ENCODE results near the gene EXOC6.

EXOC6 gene

DNA sequence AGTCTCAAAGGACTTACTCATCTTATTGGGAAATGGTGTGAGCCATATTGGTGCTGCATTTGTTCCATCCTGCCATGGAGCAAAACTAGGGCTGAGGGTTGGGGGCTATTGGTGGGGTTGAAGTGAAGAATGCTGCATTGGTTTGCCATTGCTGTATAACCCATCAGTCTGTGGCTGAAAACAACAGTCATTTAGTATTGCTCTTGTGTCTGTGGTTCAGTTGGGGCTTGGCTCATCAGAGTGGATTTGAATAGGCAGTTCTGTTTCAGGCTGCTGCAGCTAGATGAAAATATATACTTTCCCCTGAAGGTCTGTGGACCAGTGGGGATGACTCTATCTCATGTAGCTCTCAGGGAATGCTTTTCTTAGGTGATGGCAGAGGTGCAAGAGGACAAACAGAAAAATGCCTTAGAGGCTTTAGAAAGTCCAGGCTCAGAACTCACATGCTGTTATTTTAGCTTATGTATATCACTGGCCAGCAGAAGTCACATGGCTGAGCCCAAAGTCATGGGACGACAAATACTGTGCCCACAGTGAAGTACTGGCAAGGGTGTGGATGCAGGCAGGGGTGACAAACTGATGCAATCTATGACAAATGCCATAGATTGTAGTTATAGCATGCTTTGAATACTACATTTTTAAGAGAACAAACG is 15.2 kb upstream of the EXOC6 start:
- peak; percentile 16 for DNase-seq (ENCODE audit: low spot score)

DNA sequence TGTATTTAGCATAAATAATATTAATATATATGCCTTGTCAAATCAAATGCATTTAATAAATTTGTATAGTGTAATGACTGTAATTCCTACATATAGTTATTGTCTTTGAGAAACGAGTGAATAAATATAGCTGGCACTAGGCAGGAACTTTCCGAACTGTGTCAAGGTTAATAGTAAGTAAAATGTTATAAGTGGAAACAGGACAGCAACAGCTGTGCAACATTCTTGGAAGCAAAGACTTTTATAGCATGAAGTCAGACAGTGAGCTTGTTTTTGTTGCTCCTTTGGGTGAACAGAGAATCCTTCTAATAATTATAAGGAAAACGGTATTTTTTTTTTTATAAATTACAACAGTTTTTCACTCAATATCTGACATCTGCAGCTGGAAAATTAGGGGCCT is 14.0 kb upstream of the EXOC6 start:
- DNase-seq (ENCODE audit: low spot score) = no peak

DNA sequence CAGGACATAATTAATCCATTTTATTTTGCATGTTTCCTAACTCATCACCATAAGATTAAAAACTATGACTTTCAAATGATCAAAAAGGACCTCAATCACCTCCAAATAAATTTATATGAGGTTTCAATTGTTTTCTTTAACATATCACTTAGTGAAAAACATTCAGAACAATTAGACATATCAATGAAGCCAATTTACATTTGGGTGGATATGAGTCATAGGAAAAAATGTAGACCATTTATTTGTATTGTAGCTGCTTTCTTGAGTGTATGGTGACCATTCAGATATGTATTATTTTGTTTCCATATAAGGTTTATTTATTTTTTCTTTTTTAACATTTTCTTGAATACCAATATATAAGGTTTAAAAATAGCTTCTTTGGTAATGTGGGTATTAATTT is 13.3 kb upstream of the EXOC6 start:
- DNase-seq (ENCODE audit: low spot score) = no peak

DNA sequence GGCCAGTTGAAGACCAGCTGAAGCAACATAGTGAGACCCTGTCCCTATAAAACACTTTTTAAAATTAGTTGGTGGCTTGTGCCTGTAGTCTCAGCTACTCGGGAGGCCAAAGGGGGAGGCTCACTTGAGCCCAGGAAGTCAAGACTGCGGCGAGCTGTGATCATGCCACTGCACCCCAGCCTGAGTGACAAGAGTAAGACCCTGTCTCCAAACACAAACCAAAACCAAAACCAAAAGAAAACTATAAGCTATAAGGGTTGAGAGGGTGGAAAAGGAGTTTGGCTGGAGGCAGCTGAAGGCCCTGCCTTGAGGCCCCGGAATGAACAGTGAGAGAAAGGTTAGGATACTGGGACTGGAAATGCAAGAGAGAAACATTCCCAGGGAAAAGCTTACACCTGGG is 10.9 kb upstream of the EXOC6 start:
- DNase-seq (ENCODE audit: low spot score) = no peak

DNA sequence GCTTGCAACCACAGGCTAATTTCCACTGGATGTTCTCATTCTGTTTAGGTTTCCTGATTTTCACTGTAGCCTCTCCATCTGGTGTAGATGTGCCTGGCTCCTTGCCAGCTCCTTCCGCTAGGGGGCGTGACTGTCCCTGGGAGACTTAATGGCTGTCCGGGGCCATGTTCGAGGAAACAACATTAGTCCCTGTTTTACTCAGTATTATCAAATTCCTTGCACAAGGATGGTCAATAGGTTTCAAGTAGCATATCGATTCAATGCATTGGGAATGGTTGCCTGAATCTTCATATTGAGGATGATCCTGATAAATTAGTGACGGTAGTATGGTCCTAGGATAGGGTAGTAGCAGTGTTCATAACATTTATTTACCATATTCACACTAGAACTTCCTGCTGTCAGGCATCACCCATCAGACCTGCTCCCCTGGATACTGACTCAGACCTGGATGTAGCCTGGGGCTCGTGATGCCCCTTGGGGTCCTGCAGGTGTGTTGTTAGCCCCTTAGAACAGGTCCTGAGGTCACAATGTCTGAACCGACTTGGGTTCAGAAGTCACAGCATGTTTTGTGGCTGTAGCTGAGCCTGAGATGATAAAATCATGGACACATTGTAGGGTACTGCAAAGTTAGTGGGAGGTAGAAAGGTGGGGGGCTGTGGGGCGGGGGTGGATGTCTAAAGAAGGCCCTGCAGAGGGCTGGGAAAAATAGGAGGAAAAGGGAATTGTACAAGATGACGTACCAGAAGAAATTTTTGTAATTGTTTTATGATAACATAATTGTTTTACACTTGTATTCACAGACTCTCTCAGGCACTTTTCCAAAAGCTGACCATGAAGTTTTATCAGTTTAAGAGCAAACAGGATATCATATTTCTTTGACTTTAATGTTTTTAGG is 8.9 kb upstream of the EXOC6 start:
- DNase-seq (ENCODE audit: low spot score) = peak; percentile 57

DNA sequence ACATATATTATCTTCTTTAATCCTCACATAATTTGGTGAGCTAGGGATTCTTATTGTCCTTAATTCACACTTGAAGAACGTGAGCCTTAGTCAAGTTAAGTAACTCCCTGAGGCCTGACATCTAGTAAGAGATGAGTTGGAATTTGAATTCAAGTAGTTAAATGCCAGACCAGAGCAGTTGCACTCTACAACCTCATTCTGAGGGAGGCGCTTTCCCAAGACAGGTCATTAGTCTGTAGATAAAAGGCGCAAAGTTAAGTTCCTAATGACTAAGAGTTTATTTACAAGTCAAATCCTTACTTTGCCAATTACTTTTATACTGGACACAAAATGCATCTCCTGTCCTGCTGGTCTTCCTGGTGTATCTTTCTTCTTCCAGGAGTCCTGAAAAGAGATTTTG is 3.6 kb upstream of the EXOC6 start:
- no peak for DNase-seq (ENCODE audit: low spot score)

DNA sequence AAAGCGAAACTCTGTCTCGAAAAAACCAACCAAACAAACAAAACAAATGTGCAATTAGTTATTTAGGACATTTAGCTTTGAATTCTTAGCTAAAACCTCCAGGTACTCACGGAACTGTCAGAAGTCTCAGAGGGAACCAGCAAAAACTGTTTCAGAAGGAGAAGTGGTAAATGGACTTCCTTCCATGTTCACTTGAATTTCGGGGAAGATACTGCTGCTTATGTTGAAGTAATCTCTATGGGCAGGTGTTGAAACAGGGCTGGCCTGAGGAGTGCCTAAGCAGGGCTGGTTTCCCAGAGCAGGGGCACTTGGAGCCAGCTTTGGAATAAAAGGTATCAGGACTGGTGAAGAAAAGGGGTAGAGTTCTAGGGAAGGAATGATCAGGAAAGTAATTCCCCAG is 2.4 kb upstream of the EXOC6 start:
- no peak for DNase-seq (ENCODE audit: low spot score)

DNA sequence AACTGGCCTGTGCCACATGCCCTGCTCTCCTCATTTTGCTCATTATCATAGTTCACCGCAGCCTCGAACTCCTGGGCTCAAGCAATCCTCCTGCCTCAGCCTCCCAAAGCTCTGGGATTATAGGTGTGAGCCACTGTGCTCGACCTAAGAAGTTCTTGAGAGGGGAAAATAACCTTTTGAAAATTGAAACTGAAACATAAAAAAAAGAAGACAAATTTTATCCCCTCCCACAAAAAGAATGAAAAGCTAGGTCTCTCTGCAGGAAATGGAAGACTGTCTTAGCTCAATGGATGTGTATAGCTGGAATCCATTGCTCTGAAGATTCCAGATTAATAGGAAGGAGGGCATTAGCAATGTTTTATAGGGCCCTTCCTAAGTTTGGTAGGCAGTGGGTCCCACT is 2.0 kb upstream of the EXOC6 start:
- no peak for DNase-seq (ENCODE audit: low spot score)

DNA sequence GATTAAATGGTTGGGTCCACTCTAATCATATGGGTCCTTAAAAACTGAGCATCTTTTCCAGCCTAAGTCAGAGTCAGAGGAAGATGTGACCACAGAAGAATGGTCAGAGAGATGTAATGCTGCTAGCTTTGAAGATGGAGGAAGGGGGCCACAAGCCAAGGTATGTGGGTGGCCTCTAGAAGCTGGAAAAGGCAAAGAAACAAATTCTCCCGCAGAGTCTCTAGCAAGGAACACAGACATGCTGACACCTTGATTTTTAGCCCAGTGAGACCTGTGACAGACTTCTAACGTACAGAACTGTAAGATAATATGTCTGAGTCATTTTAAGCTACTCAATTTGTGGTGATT is 1.5 kb upstream of the EXOC6 start:
- DNase-seq (ENCODE audit: low spot score) = peak; percentile 8

DNA sequence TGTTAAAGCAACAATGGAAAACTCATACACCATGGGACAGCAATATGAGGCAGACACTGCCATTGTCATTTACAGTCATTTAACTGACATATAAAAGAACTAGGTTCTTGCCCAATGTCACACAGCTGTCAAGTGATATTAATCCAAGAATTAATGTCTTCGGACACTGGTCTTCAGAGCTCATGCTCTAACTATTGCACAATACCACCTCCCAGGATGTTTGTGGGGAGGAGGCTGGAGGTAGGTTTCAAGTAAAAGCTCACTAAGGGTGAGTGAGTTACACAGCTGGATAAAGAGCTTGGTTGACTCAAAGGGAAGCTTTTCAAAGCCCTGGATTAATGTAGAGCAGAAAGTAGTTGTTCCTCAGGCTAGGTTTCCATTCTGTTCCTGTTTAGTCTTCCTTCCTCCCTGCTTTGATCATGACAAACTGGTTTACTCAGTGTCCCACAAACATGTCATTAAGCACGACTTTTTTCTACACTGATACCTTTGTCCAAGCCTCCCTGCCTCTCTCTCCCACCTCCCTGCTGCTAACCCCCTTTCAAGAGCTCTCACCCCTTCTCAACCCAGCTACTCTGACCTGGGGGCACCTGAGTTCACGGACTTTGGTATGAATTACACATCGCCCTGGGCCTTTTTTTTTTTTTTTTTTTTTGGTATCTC is 987 bp upstream of the EXOC6 start:
- no peak for DNase-seq (ENCODE audit: low spot score)

DNA sequence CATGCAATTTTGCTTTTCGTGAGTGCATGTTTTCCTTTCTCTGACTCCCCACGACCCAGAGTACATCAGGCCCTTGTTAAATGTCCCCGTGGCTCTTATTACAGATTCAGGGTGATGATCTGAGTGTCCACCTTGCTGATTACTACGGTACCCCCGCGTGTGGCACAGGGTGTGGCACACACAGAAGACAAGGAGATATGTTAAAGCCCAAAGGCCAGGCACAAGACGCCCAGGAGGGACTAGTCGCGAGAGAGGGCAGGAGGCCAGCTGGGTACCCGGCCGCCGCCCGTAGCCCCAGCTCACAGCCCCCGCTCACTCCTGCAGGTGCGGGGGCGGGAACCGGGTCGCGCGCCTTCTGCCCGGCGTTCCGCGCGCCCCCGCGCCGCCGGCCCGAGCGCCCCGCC is 281 bp upstream of the EXOC6 start:
- DNase-seq (ENCODE audit: low spot score) = no peak

DNA sequence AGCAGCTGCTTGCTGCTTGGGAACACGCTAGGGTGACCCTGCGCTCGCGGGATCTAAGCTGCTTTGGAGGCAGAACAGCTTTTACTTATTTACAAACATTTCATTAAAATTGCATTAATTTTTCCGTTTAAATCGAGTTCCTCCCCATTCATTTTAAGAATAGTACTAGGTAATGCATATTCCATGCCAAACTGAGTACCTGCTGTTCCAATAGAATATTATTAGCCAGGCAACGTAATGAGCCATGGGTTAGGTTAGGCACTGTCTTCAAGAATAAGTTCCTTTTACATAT is 860 bp downstream of the EXOC6 start:
- DNase-seq (ENCODE audit: low spot score) = no peak

DNA sequence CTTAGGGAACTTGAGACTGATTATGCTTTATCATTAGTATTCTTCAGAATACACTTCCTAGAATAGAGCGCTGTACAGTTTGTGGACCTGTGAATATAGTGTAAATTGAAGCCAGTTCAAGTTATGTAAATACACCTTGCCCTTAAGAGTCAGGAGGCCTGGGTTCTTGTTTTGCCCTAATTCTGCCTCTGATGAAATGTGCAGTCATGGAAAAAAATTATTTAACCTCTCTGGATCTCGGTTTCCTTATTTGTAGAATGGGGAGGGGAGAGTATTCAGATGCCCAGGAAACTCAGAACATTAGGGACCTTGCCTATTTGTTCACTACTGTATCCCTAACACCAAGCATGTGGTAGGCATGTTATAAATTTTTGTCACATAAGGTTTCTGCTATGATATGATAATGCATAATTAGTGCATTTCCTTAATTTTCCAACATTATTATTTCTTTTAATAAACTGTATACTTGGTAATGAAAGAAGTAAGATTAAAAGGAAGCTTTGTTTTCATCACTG is 1.3 kb downstream of the EXOC6 start:
- DNase-seq (ENCODE audit: low spot score) = no peak

DNA sequence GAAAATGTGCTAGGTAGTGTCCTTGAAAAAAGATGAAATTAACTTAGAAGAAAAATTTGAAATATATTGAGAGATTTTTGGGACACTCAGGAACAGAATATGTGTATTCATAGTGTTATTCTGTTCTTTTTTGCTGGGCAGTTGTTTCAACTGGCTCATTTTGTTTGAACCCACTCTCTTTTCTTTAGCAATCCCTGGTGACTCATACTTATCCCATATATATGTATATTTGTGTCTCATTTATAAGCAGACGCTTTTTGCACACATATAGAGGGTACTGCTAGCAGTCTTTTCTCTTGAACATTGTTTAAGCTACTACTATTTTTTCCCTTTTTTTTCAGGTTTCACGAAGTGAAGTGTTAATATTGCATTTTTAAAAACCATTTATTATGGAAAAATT is 1.9 kb downstream of the EXOC6 start:
- DNase-seq (ENCODE audit: low spot score) = no peak

DNA sequence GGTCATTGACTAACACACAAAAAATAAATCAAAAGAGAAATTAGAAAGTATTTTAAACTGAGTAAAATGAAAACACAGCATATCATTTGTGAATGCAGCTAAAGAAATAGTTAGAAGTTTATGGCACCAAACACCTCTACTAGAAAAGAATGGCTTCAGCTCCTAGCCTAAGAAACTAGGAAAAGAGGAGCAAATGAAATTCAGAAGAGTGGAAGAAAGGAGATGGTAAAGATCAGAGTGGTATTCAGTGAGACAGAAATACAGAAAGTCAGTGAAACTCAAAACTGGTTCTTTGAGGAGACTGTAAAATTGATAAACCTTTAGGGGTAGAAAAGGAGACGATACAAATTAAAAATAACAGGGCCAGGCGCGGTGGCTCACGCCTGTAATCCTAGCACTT is 2.7 kb downstream of the EXOC6 start:
- DNase-seq (ENCODE audit: low spot score) = no peak

DNA sequence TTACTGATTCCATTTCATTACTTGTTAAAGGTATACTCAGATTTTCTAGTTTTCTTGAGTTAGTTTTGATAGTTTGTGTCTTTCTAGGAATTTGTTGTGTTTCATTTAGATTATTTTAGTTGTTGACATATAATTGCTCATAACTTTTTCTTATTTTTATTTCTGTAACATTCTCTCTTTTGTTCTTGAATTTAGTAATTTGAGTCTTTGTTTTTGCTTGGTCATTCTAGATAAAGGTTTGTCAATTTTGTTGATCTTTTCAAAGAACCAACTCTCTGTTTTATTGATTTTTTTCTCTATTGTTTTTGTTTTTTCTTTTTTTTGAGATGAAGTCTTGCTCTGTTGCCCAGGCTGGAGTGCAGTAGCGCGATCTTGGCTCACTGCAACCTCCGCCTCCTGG is 7.2 kb downstream of the EXOC6 start:
- no peak for DNase-seq (ENCODE audit: low spot score)

DNA sequence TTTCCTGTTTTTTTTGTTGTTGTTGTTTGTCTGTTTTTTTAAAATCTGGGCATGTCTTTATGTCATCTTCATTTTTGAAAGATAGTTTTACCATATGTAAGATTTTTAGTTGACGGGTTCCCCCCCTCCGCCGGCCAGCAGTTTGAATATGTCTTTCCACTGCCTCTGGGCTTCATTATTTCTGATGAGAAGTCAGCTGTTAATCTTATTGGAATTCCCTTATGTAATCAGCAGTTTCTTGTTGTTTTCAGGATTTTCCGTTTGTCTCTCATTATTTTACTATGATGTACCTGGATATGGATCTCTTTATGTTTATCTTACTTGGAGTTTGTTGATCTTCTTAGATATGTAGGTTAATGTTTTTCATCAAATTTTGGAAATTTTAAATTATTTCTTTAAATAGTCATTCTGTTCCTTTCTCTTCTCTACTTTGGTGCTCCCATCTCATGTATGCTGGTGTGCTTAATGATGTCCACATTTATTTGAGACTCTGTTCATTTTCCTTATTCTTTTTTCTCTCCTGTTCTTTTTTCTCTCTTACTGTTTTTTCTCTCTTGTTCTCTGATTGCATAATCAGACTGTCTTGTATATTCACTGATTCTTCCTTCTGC is 9.7 kb downstream of the EXOC6 start:
- DNase-seq (ENCODE audit: low spot score) = no peak

DNA sequence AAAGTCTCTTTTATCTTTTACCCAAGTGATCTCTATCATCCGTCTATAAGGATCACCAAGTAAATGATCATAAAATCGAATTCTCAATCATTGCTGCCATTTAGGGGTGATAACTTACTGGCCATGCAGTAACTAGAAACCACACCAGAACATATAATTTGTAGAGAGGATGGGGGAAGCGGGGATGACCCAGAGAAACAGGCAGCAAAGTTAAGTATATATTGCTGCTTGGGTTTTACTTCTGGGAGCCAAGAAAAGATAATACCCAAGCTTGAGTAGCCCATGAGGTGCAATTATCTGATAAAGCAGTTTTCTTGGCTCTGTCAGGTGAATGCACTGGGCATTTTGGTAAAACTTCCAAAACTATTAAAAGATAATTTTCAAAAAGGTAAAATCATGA is 18.9 kb downstream of the EXOC6 start:
- no peak for DNase-seq (ENCODE audit: low spot score)

DNA sequence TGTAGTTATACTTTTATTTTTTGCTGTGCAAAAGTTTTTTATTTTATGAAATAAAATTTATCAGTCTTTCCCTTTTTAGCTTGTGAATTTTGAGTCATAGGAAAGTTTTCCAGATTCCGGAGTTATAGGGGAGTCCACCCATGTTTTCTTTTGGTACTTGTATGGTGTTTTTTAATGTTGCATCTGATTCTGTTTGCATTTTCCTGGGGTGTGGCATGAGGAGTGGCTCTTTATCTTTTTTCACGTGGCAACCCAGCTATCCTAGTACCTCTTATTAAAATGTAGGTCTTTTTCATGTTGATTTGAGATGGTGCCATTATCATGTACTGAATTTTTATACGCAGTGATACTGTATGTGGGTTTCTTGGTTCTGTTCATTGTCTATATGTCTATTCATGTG is 19.7 kb downstream of the EXOC6 start:
- DNase-seq (ENCODE audit: low spot score) = no peak

DNA sequence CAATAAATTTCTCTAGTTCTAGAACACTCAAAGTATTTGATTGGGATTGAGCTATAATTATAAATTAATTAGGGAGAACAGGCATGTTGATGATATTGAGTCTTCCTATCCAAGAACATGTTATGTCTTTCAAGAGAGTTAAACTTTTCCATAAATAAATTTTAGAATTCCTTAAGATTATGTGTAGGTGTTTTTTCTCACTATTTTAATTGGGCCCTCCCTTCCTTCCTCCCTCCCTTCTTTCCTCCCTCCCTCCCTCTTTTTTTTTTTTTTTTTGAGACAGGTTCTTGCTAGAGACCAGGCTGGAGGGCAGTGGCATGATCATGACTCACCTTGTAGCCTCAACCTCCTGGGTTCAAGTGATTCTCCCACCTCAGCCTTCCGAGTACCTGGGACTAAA is 20.2 kb downstream of the EXOC6 start:
- no peak for DNase-seq (ENCODE audit: low spot score)

DNA sequence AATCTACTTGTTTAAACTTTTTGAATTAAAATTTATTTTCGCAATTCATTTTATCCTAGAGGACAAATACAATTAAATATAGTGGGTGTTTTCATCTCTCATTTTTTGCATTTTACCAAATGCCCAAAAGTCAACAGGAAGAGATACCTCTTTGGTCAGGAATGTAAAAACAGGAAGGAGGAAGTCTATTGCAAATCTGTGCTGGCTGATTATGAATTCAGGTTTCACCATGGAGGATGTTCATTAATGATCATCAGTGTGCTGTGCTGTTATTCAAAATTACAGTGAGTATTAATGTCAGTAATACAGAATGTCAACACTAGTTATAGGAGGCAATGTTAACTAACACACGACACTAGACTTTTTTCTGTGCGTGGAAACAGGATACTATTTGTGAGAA is 24.7 kb downstream of the EXOC6 start:
- DNase-seq (ENCODE audit: low spot score) = no peak

DNA sequence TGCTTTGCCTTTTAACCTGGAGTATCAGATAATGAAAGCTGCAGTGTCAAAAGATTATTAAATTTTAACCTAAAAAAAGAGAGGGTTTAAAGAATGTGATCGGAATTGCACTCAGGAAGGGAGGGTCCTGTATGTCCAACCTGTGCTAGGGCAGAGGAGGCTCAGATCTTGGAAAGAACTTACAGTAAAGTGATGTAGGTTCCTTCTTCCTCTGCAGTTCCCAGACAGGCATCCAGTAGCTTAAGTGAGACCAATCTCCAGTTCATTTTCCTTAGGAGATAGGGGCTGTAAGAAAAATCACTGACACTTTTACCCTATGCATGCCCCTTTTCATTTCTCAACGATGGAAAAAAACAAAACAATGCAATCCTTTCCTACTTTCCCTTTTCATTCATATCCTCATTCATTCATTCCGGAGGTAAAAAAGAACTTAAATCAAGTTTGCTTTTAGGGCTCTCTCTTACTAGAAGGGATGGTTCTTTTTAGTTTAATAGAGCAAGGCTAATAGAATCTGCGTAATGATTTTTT is 28.3 kb downstream of the EXOC6 start:
- no peak for DNase-seq (ENCODE audit: low spot score)

Data from activated CD4-positive, alpha-beta T cell treated with anti-CD3 and anti-CD28 coated beads, Interleukin-2, Interleukin-4, amounts not matched to agents 100 ng/mL and 50 ng/mL, durations not matched to agents 16 hours and 8 hours (primary cell).